Testis (tissue), 2 donors: Measurements from ENCODE around the gene MLPH.

ENCODE experiments used
- CTCF ChIP-seq, 3 experiments: fragments of 450-650 bp in 2 of 3; fragments of 200-600 bp in 1 of 3; sonication (generic) in 1 of 3; IDR thresholded peaks; one replicate each; pipeline ENCODE4 v1.5.1; 2016 to 2019; ENCODE audit warnings: antibody characterized with exemption in 3 of 3, mild to moderate bottlenecking in 2 of 3, moderate library complexity in 1 of 3
- POLR2A ChIP-seq: fragments of 450-650 bp; IDR thresholded peaks from one replicate; pipeline ENCODE4 v1.6.1; 2017; ENCODE audit warnings: antibody characterized with exemption, mild to moderate bottlenecking, moderate library complexity

DNA sequence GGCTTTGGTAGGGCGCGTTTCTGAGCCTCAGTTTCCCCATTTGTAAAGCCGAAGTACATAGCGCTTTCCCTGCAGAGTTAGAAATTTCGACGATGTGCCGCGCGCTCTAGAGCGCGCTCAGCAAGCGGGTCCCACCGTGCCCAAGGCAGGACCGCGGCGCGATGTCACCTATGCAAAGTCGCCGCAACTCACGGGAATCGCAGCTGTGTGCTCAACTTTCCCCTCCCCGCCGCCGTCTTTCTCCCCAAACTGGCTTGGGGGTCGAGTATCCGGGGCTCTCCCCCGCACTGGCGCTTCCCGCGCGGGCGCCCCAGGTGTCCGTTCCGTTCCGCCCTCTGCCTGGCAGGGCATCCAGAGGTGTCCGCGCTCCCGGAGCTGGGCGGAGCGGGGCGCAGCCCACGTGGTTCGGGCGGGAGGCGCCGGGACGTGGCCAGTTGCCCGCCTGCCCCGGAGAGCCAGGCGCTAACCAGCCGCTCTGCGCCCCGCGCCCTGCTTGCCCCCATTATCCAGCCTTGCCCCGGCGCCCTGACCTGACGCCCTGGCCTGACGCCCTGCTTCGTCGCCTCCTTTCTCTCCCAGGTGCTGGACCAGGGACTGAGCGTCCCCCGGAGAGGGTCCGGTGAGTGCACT, at the start of gene MLPH:
- no peak for TF ChIP-seq CTCF (IDR thresholded peaks at IDR 0.05)
- TF ChIP-seq POLR2A, result no peak
